H1 (cell line): Measurements from ENCODE around the gene SPTBN1. TPM values are rescaled to one million over a fixed set of nuclear protein-coding genes. Genes with fewer than 3 reads are reported as not detected.

ENCODE experiments used
- CTCF ChIA-PET: fragments of 300-600 bp; sonication (Branson Sonifier 250); formaldehyde crosslinking; loops from one replicate; lab custom pipeline; 2021; ENCODE audit not compliant: partially characterized antibody; lab: Charles Lee
- POLR2A ChIA-PET: fragments of 300-600 bp; sonication (Branson Sonifier 250); formaldehyde crosslinking; loops from one replicate; lab custom pipeline; 2021; ENCODE audit warnings: inconsistent platforms; ENCODE audit not compliant: partially characterized antibody; lab: Charles Lee
- DNase-seq, 2 experiments: peaks; one replicate each; pipeline versions ENCODE4 v3.0.0 to v3.0.0-alpha.2; 2010 to 2022; ENCODE audit warnings: low spot score in 2 of 2, low read depth in 1 of 2, mixed read lengths in 1 of 2
- FAIRE-seq: peaks from 2 replicates; lab custom pipeline; 2011; peaks lifted over from hg19 to GRCh38; lab: Jason Lieb, UNC
- H2AFZ ChIP-seq: 2 replicates; pipeline ENCODE4 v1.8.1; 2012; ENCODE audit warnings: low read length, inconsistent platforms
- H2AK5ac ChIP-seq: 2 replicates; pipeline ENCODE4 v1.6.1; 2013; ENCODE audit warnings: low read depth, low read length
- H2BK120ac ChIP-seq: replicated peaks from 2 replicates; pipeline ENCODE3; 2013; ENCODE audit warnings: low read depth, low read length, inconsistent platforms
- H2BK12ac ChIP-seq: 2 replicates; pipeline ENCODE4 v1.6.1; 2013; ENCODE audit warnings: low read depth, low read length
- H2BK15ac ChIP-seq: 2 replicates; pipeline ENCODE4 v1.6.1; 2013; ENCODE audit warnings: low read length
- H2BK20ac ChIP-seq: 2 replicates; pipeline ENCODE4 v1.6.1; 2013; ENCODE audit warnings: low read length
- H2BK5ac ChIP-seq: 2 replicates; pipeline ENCODE4 v1.6.1; 2013; ENCODE audit warnings: low read depth, low read length
- H3K14ac ChIP-seq: 2 replicates; pipeline ENCODE4 v1.6.1; 2013; ENCODE audit warnings: inconsistent platforms; ENCODE audit not compliant: insufficient read length
- H3K18ac ChIP-seq: 2 replicates; pipeline ENCODE4 v1.6.1; 2013; ENCODE audit warnings: low read length; ENCODE audit errors: extremely low read depth
- H3K23ac ChIP-seq: 2 replicates; pipeline ENCODE4 v1.6.1; 2013; ENCODE audit warnings: inconsistent platforms; ENCODE audit not compliant: insufficient read length
- H3K23me2 ChIP-seq: 2 replicates; pipeline ENCODE4 v1.6.1; 2013; ENCODE audit warnings: low read depth, low read length
- H3K27ac ChIP-seq: 2 replicates; pipeline ENCODE4 v1.6.1; 2011; ENCODE audit warnings: low read depth, low read length, inconsistent platforms
- H3K27me3 ChIP-seq, 4 experiments: replicated peaks in 1 of 4; 1 replicate in 1 of 4; 2 replicates in 3 of 4; pipeline versions ENCODE4 v1.6.1 to v1.8.1; 2011 to 2013; ENCODE audit warnings: low read length in 3 of 4, mild to moderate bottlenecking in 3 of 4, inconsistent platforms in 2 of 4, mixed read lengths in 2 of 4, moderate library complexity in 1 of 4; ENCODE audit not compliant: control insufficient read depth in 3 of 4, insufficient read depth in 3 of 4; ENCODE audit errors: extremely low read depth in 1 of 4
- H3K36me3 ChIP-seq, 4 experiments: 2 replicates each; pipeline versions ENCODE4 v1.6.1 to v1.8.1; 2011 to 2013; ENCODE audit warnings: mild to moderate bottlenecking in 4 of 4, low read length in 3 of 4, moderate library complexity in 2 of 4, control low read depth in 1 of 4, inconsistent platforms in 1 of 4; ENCODE audit not compliant: insufficient read depth in 4 of 4, control insufficient read depth in 2 of 4
- H3K4ac ChIP-seq: replicated peaks from 2 replicates; pipeline ENCODE3; 2013; ENCODE audit warnings: low read length, low read depth, mixed read lengths, inconsistent platforms; ENCODE audit not compliant: insufficient read length
- H3K4me1 ChIP-seq, 4 experiments: replicated peaks in 1 of 4; 1 replicate in 1 of 4; 2 replicates in 3 of 4; pipeline versions ENCODE4 v1.6.1 to v1.8.1; 2011 to 2013; ENCODE audit warnings: low read length in 3 of 4, inconsistent platforms in 2 of 4, mixed read lengths in 1 of 4; ENCODE audit not compliant: insufficient read depth in 4 of 4, control insufficient read depth in 3 of 4
- H3K4me2 ChIP-seq, 2 experiments: 2 replicates each; pipeline versions ENCODE4 v1.6.1 to v1.8.1; 2011 to 2013; ENCODE audit warnings: low read depth in 2 of 2, low read length in 2 of 2, control low read depth in 1 of 2, inconsistent platforms in 1 of 2, mild to moderate bottlenecking in 1 of 2; ENCODE audit not compliant: insufficient read depth in 1 of 2
- H3K4me3 ChIP-seq, 4 experiments: fragments of 200-600, 300-600 bp in 1 of 4; sonication (generic), shearing (Covaris generic), sonication (Bioruptor Twin) in 1 of 4; 2 replicates each; pipeline versions ENCODE4 v1.5.1 to v1.8.1; 2011 to 2016; ENCODE audit warnings: low read length in 4 of 4, low read depth in 3 of 4, control low read depth in 2 of 4, inconsistent platforms in 2 of 4, mild to moderate bottlenecking in 2 of 4, mixed read lengths in 1 of 4, moderate library complexity in 1 of 4; ENCODE audit not compliant: insufficient read depth in 2 of 4; ENCODE audit errors: extremely low read depth in 1 of 4
- H3K56ac ChIP-seq: replicated peaks from 2 replicates; pipeline ENCODE3; 2013; ENCODE audit warnings: low read depth, mild to moderate bottlenecking, mixed read lengths, low read length, inconsistent platforms; ENCODE audit not compliant: insufficient read length
- H3K79me1 ChIP-seq: 2 replicates; pipeline ENCODE4 v1.6.1; 2013; ENCODE audit warnings: low read depth, low read length, control low read depth
- H3K79me2 ChIP-seq, 2 experiments: 2 replicates each; pipeline versions ENCODE4 v1.6.1 to v1.8.1; 2012 to 2013; ENCODE audit warnings: low read length in 2 of 2, mild to moderate bottlenecking in 2 of 2, inconsistent platforms in 1 of 2; ENCODE audit not compliant: insufficient read depth in 2 of 2, control insufficient read depth in 1 of 2
- H3K9ac ChIP-seq, 4 experiments: replicated peaks in 1 of 4; 1 replicate in 1 of 4; 2 replicates in 3 of 4; pipeline versions ENCODE4 v1.6.1 to v1.8.1; 2011 to 2013; ENCODE audit warnings: low read depth in 3 of 4, low read length in 3 of 4, control low read depth in 2 of 4, mild to moderate bottlenecking in 2 of 4, moderate library complexity in 2 of 4, inconsistent platforms in 1 of 4; ENCODE audit errors: extremely low read depth in 1 of 4
- H3K9me3 ChIP-seq, 2 experiments: 2 replicates each; pipeline versions ENCODE4 v1.6.1 to v1.8.1; 2012 to 2013; ENCODE audit warnings: mild to moderate bottlenecking in 2 of 2, moderate library complexity in 2 of 2, control low read depth in 1 of 2, inconsistent platforms in 1 of 2, low read depth in 1 of 2, low read length in 1 of 2, mixed read lengths in 1 of 2; ENCODE audit not compliant: insufficient read depth in 2 of 2
- H4K20me1 ChIP-seq, 2 experiments: replicated peaks in 1 of 2; 2 replicates each; pipeline versions ENCODE3 to v1.8.1; 2011 to 2013; ENCODE audit warnings: inconsistent platforms in 2 of 2, low read length in 2 of 2, mild to moderate bottlenecking in 1 of 2; ENCODE audit not compliant: insufficient read depth in 2 of 2, control insufficient read depth in 1 of 2
- H4K5ac ChIP-seq: 2 replicates; pipeline ENCODE4 v1.6.1; 2013; ENCODE audit warnings: low read length, low read depth, mixed read lengths, inconsistent platforms; ENCODE audit not compliant: insufficient read length
- H4K8ac ChIP-seq: 2 replicates; pipeline ENCODE4 v1.8.0; 2013; ENCODE audit warnings: mild to moderate bottlenecking, moderate library complexity, low read length, inconsistent platforms; ENCODE audit not compliant: insufficient read depth; ENCODE audit errors: extremely low read depth
- H4K91ac ChIP-seq: replicated peaks from 2 replicates; pipeline ENCODE3; 2013; ENCODE audit warnings: low read length, mixed read lengths, inconsistent platforms; ENCODE audit not compliant: insufficient read length
- BACH1 ChIP-seq: IDR thresholded peaks from 2 replicates; pipeline ENCODE4 v1.6.1; 2012; ENCODE audit warnings: low read length, improper control_type of control experiment
- CHD2 ChIP-seq: IDR thresholded peaks from 2 replicates; pipeline ENCODE4 v1.6.1; 2012; ENCODE audit warnings: low read length, improper control_type of control experiment
- CREB1 ChIP-seq: IDR thresholded peaks from 2 replicates; pipeline ENCODE4 v1.6.1; 2012; ENCODE audit warnings: inconsistent platforms
- JUN ChIP-seq: IDR thresholded peaks from 2 replicates; pipeline ENCODE4 v1.6.1; 2011; ENCODE audit warnings: low read depth, mild to moderate bottlenecking, improper control_type of control experiment, low read length
- KDM1A ChIP-seq: fragments of 200-600, 300-600 bp; sonication (generic); IDR thresholded peaks from 2 replicates; pipeline ENCODE4 v1.7.1; 2016; ENCODE audit warnings: mild to moderate bottlenecking, low read length, borderline replicate concordance
- KDM4A ChIP-seq: IDR thresholded peaks from one replicate; pipeline ENCODE4 v1.7.1; 2012; ENCODE audit warnings: low read depth, mild to moderate bottlenecking, moderate library complexity, low read length, inconsistent platforms; ENCODE audit not compliant: severe bottlenecking
- KDM5A ChIP-seq: fragments of 200-600 bp; IDR thresholded peaks from 2 replicates; pipeline ENCODE4 v1.7.1; 2012; ENCODE audit warnings: mild to moderate bottlenecking, low read length, inconsistent platforms, mixed read lengths
- SIN3A ChIP-seq, 2 experiments: IDR thresholded peaks in 1 of 2; conservative IDR thresholded peaks in 1 of 2; 2 replicates each; pipeline ENCODE4 v1.6.1; 2011 to 2012; ENCODE audit warnings: low read length in 2 of 2, improper control_type of control experiment in 1 of 2, low read depth in 1 of 2, mild to moderate bottlenecking in 1 of 2
- SP1 ChIP-seq: IDR thresholded peaks from 2 replicates; pipeline ENCODE4 v1.6.1; 2011; ENCODE audit warnings: low read depth, low read length
- TBP ChIP-seq: IDR thresholded peaks from 2 replicates; pipeline ENCODE4 v1.6.1; 2011; ENCODE audit warnings: low read depth, low read length, improper control_type of control experiment
- polyA plus RNA-seq, 7 experiments: library from polyadenylated mRNA; depleted of rRNA in 3 of 7; stranded (reverse) in 5 of 7; unstranded in 2 of 7; fragments of >200 nt in 5 of 7; fragments of 200-250 nt in 2 of 7; gene quantifications; 1 replicate in 5 of 7; 2 replicates in 1 of 7; 4 replicates in 1 of 7; pipeline versions ENCODE4 v1.2.1 to v1.2.3, GENCODE V29; 2011 to 2013; ENCODE audit warnings: missing spikeins in 2 of 7, mixed read lengths in 2 of 7
- total RNA-seq: library from RNA; stranded (reverse); fragmentation: NEBNext Ultra II Directional; extraction: Animal tissue kit (Norgen Biotek cat#: 25700); gene quantifications from 2 replicates; pipeline ENCODE4 v1.2.1, GENCODE V29; 2021

Gene SPTBN1
- total and polyA plus RNA-seq, 2 of the 8 experiments (the other 6 are each of a cell fraction or from before 2014, with no cell fraction given), result 31.8 to 180 TPM

GRCh38 chr2:54565551-54565950, 109.4 kb downstream of the SPTBN1 start:
- H3K9ac ChIP-seq, result no peak overlapping the region
- no peak overlapping the region for H4K8ac ChIP-seq
- no peak overlapping the region for H3K23ac ChIP-seq
- no peak overlapping the region for H3K56ac ChIP-seq
- H3K4me2 ChIP-seq, result no peak overlapping the region
- CTCF ChIA-PET, result interaction anchor here (0.6 to 1.4 kb wide), 5 partner anchors 10 to 459 kb away, joined by 3 to 5 read pairs (median 3); no protein-coding TSS in a partner anchor
- H4K20me1 ChIP-seq, result peaks cover 18% of the 10 kb centered on the region in 2 experiments
- no peak overlapping the region for H2BK20ac ChIP-seq
- no peak overlapping the region for H3K4me3 ChIP-seq
- DNase-seq (no peak), FAIRE-seq (no peak)
- no peak overlapping the region for H2AK5ac ChIP-seq
- peaks cover 5 to 17% (median 15%) of the 10 kb centered on the region in 4 experiments for H3K4me1 ChIP-seq
- H3K79me2 ChIP-seq, result peaks cover 32 to 98% of the 10 kb centered on the region in 2 experiments
- H4K5ac ChIP-seq, result no peak overlapping the region
- TF ChIP-seq SP1 (no peak), KDM1A (no peak), CHD2 (no peak), BACH1 (no peak), KDM5A (no peak), CREB1 (no peak), SIN3A (conservative IDR thresholded peaks at IDR 0.05 in 1 of 2, IDR thresholded peaks at IDR 0.05 in 1 of 2; ENCODE audit: low read depth in 1 of 2, low read length in 2 of 2) (no peak), TBP (no peak), JUN (no peak), KDM4A (no peak)
- no peaks in the 10 kb centered on the region for H3K9me3 ChIP-seq
- no peak overlapping the region for H2BK12ac ChIP-seq
- POLR2A ChIA-PET, result no interaction called here
- H2AFZ ChIP-seq, result no peak overlapping the region
- H2BK5ac ChIP-seq, result no peak overlapping the region
- no peak overlapping the region for H2BK120ac ChIP-seq
- no peak overlapping the region for H4K91ac ChIP-seq
- peaks cover 2% of the 10 kb centered on the region; the same call in 1 of the 2 replicates for H3K23me2 ChIP-seq
- H3K79me1 ChIP-seq, result peaks cover 7% of the 10 kb centered on the region
- no peaks in the 10 kb centered on the region; a peak in 2 of 8 replicates for H3K36me3 ChIP-seq
- H3K27me3 ChIP-seq, result no peaks in the 10 kb centered on the region
- H3K14ac ChIP-seq, result no peak overlapping the region
- H3K18ac ChIP-seq, result no peak overlapping the region
- no peak overlapping the region for H3K4ac ChIP-seq
- H3K27ac ChIP-seq, result no peak overlapping the region
- H2BK15ac ChIP-seq, result no peak overlapping the region
